HG03442 (cell line): ENCODE data around the gene VAT1L.
"Not testable (repeated sequence)": the region's sequence is repeated elsewhere in the genome, so short reads cannot be mapped to it uniquely, and the experiment has no call there.

Source experiments
- ATAC-seq: cut with Tn5 transposase; IDR thresholded peaks from one replicate; pipeline ENCODE4 v1.9.1; 2021; ENCODE audit warnings: mild to moderate bottlenecking, moderate library complexity; ENCODE audit not compliant: unreplicated experiment

VAT1L gene

DNA sequence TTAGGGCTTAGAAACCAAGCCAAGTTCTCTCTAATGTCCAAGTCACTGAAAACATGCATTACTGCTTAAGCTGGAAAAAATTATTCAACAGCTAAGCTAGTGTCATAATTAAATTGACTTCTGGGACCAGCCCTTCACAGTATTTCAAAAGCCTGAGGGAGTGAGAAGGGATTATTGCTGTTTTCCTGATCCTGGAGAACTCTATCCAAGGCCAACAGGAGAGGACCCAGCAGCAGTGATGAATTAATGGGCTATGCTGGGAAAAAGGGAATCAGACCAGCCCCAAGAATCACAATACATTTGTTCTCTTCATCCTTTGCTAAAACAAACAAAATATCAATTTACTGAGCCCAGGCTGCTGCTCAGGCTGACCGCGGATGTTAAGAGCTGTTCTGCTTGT is 199.4 kb downstream of the VAT1L start:
- no peak for ATAC-seq

DNA sequence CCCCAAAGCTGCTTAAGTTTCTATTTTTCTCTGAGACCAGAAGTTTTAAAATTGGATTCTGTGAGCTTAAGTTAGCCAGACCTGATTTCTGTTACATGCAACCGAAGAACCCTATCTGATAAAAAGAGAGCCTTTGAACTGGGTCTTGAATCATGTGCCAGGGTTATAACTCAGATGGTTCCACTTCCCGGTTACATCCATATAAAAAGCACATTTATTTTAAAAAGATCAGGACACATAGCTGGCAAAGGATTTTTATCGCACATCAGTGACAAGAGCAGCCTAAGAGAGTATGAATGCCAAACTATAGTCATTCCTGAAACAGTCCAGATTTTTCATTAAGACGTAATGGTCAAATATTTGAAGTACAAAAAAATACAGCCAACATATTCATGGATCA is 201.5 kb downstream of the VAT1L start:
- ATAC-seq, result no peak

DNA sequence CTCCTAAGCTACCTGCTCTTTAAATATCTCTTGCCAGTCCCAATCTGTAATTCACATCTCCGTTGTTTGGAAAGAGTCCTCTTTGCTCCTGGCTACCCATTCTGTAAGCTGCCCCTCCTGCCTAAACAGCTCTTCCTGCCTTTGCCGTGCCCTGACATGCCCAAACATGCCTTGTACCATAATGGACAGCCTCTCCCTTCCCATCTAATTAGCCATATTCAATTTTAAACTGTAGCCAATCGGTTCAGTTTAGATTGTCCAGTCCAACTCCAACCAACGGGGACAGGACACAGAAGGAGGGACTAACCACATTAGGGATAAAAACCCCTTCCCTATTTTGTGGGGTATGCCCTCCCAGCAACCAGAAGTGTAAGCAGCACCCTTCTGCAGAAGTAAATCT is 203.3 kb downstream of the VAT1L start:
- no peak for ATAC-seq

DNA sequence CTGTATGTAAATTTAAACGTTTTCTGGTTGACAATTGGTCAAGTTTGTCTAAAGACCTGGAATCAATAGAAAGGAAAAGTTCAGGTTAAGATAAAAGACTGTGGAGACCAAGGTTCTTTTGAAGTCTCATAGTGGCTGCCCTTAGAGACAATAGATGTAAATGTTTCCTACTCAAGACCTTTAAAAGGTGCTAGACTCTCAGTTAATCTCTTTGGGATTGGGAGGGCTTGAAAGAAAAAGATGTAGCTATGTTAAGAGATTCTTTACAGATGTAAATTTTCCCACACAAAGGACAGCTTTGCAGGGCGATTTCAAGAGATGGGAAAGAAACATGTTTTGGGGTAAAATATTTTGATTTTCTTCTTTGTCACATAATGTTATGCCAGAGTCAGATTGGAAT is 204.0 kb downstream of the VAT1L start:
- not testable (repeated sequence) for ATAC-seq

- peak; percentile 77 for ATAC-seq
Observed at GRCh38 chr16:77993111-77993985, 205.0 kb downstream of the VAT1L start.

DNA sequence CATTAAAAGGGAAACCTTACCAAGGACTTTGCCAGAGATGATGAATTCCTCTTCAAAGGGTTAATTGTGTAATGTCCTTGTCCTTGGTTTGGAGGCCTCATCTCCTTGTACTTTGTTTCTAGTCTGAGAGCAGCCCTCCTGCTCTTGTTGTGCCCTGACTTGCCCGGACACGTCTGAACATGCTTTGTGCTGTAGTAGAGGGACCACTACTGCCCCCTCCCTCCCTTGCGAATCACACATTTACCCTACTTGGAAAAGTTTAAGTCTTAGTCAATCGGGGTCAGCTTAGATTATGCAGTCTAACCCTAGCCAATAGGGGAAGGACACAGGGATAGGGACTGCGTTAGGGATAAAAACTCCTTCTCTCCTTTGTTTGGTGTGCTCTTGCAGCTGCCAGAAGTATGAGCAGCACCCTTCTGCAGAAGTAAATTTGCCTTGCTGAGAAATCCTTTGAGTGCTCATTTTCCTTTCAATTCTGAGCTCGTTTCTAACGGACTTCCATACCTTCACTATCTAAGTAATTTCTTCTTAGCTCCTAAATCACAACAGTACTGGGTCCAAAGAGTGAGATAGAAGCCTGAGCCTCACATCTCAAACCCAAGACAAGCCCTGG is 207.6 kb downstream of the VAT1L start:
- no peak for ATAC-seq

GRCh38 chr16:77998350-77999023 is 210.1 kb downstream of the VAT1L start:
- ATAC-seq, result no peak

GRCh38 chr16:78001451-78002025 is 213.2 kb downstream of the VAT1L start:
- ATAC-seq, result no peak

DNA sequence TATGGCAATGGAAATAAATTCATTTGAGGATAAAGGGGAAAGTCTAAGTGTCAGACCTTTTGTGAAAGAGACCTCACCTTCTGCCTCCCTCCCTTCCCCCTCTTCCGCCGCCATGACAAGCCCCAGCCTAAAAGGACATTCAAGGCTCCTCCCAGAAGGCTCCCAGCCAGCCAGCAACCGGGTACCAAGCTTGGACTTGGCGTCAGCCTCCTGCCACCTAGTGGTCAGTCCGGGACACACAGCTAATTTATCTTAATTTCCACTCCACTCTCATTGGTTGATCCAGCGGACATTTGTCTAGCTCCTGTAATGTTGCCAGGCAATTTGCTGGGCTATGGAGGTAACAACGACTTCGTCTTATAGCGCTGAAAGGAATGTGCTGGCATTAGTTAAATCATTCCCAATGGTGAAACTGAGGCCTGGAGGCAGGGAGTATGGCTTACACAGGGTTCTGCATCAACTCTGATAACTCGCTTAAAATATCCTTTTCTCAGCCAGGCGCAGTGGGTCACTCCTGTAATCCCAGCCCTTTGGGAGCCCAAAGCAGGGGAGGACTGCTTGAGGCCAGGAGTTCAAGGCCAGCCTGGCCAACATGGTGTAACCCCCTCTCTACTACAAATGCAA is 214.7 kb downstream of the VAT1L start:
- ATAC-seq, result peak; percentile 99

GRCh38 chr16:78004517-78004916 is 216.2 kb downstream of the VAT1L start:
- no peak for ATAC-seq

- no peak for ATAC-seq
Observed at GRCh38 chr16:78005881-78006280, 217.5 kb downstream of the VAT1L start.

DNA sequence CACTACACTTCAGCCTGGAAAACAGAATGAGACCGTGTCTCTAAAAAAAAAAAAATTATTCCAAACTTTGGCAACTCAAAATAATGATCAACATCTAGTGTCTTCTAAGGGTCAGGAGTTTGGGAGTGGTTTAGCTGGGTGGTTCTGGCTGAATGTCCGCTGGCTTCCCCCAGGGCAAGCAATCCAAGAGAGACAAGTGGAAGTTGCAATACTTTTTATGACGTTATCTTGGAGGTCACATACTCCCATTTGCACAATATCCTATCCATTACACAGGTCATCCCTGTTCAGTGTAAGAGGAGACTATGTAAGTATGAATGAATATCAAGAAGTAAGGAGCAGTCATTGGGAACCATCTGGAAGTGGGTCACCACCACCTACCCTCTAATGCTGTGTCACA is 218.8 kb downstream of the VAT1L start:
- no peak for ATAC-seq

DNA sequence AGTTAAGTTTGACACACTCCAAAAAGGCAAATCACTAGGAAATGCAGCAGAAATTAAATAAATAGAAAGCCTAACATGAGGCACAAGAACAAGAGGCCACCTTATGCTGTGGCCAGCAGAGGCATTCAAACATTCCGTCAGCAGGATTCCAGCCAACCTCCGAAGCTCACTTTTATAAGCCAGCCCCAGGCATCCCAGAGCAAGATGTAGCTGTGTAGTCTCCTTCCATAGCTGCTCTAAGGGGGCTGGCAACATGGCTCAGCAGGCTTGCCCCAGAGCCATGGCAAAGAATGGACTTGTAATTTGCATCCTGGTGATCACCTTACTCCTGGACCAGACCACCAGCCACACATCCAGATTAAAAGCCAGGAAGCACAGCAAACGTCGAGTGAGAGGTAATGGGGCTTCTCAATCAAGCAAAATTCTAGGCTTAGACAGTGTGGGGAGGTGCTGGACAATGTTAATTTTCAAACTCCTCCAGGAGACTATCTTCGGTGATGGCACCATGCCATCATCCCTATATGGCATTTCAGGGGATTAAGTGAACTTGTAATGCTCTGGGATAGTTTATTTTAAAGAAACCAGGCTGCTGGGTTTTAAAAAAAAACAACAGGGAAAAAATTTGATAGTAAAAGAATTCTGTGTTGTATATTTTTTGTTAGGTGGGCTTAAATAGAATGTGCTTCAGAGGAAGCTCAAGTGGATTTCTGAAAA is 234.1 kb downstream of the VAT1L start, which contains the start of gene CLEC3A:
Gene CLEC3A, plus strand, starts transcription at position 202 of the 714 bp plus-strand sequence. Its CDS starts 79 bp downstream, at position 281.
- no peak for ATAC-seq

GRCh38 chr16:78024159-78024558 is 235.8 kb downstream of the VAT1L start:
- no peak for ATAC-seq

DNA sequence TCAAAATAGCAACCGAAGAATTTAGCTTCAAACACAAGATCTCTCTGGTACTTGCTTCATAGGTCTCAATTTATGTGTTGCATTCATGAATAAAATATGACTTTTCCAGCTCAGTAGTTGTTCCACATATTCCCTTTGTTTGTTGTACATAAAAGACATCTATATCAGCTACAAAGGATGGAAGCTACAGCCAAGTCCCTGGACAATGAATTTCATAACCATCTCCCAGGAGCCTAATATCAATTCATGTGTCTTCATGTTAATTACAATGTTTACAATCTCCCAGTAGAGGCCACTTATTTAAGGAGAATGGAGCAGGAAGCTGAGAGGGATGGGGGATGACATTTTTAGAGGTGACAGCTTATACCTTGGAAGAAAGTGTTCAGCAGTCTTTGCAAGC is 237.3 kb downstream of the VAT1L start:
- no peak for ATAC-seq

- ATAC-seq, result no peak
Observed at GRCh38 chr16:78028018-78028417, 239.7 kb downstream of the VAT1L start.
